PC-3 (cell line): ENCODE measurements around the gene APOBEC2.

Experiments used
- CTCF ChIP-seq: fragments of 300-600 bp; sonication (generic); conservative IDR thresholded peaks from 2 replicates; pipeline ENCODE4 v1.5.1; 2017; ENCODE audit warnings: antibody characterized with exemption, low read depth, mild to moderate bottlenecking, low read length
- EZH2phosphoT487 ChIP-seq: fragments of 300-600 bp; sonication (generic); IDR thresholded peaks from 2 replicates; pipeline ENCODE4 v1.6.1; 2018; ENCODE audit warnings: mild to moderate bottlenecking, antibody characterized with exemption, low read length, borderline replicate concordance

GRCh38 chr6:41066867-41067304 lies 13.9 kb downstream of the APOBEC2 start:
- TF ChIP-seq CTCF (peak; percentile 90), EZH2phosphoT487 (no peak)
